ENCODE results near the gene ARL14.

The ARL14 gene

DNA sequence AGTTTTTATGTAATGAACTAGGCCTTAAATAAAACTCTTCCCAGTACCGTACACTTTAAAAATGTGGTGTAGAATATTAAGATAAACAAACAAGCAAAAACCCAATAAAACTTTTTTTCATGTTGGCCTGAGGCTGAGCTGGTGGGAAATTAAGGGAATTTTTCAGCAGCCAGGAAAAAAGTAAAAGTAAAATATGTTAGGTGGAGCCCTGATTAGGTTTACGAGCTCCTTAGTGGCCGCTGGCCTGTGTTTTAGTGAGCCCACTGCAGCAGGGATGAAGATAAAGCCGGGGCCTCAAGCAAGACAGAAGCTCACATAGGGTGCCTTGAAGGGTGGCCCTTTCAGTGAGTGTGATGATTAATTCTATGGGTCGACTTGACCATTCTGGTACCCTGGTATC lies 16.1 kb upstream of the ARL14 start:
- no peaks in the 10 kb centered on the region for H3K9me2 ChIP-seq (replicated peaks; ENCODE audit: insufficient read depth, low read length)
- H3K9me3 ChIP-seq (replicated peaks; ENCODE audit: insufficient read depth, low read length) = no peaks in the 10 kb centered on the region
- no peaks in the 10 kb centered on the region for H3K79me2 ChIP-seq (ENCODE audit: low read length)

DNA sequence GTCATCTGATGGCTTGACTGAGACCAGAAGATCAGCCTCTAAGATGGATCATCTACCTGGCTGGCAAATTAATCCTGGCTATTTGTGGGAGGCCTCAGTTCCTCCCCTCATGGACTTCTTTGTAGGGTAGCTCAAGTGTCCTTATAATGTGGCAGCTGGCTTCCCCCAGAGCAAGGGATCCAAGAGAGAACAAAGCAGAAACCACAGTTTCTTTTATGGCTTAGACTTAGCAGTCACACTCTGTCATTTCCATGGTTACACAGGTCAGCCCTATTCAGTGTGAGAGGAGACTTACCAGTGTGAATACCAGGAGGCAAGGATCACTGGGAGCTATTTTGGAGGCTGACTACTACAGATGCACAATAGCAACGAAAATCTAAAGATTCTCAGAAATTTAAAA lies 15.3 kb upstream of the ARL14 start:
- Histone ChIP-seq H3K9ac (ENCODE audit: low read length) (no peak overlapping the region), H3K4me1 (ENCODE audit: low read length) (0 out of 2 replicates have a peak, but pooled peaks cover 6% of the 10 kb centered on the region), H3F3A (ENCODE audit: insufficient read depth, low read length) (no peaks in the 10 kb centered on the region), H3K79me2 (ENCODE audit: low read length) (no peaks in the 10 kb centered on the region), H3K9me2 (replicated peaks; ENCODE audit: insufficient read depth, low read length) (no peaks in the 10 kb centered on the region), H3K4me2 (ENCODE audit: low read depth, low read length) (no peak overlapping the region), H4K20me1 (ENCODE audit: insufficient read depth, low read length) (no peaks in the 10 kb centered on the region), H2AFZ (ENCODE audit: low read length) (no peak overlapping the region), H3K27me3 (replicated peaks; ENCODE audit: insufficient read depth, low read length) (no peaks in the 10 kb centered on the region), H3K9me3 (replicated peaks; ENCODE audit: insufficient read depth, low read length) (no peaks in the 10 kb centered on the region), H3K27ac (ENCODE audit: low read length) (no peak overlapping the region), H3K36me3 (replicated peaks; ENCODE audit: insufficient read depth, low read length) (no peaks in the 10 kb centered on the region), H3K4me3 (ENCODE audit: low read length) (no peak overlapping the region)
- TF ChIP-seq, protein P1, sequence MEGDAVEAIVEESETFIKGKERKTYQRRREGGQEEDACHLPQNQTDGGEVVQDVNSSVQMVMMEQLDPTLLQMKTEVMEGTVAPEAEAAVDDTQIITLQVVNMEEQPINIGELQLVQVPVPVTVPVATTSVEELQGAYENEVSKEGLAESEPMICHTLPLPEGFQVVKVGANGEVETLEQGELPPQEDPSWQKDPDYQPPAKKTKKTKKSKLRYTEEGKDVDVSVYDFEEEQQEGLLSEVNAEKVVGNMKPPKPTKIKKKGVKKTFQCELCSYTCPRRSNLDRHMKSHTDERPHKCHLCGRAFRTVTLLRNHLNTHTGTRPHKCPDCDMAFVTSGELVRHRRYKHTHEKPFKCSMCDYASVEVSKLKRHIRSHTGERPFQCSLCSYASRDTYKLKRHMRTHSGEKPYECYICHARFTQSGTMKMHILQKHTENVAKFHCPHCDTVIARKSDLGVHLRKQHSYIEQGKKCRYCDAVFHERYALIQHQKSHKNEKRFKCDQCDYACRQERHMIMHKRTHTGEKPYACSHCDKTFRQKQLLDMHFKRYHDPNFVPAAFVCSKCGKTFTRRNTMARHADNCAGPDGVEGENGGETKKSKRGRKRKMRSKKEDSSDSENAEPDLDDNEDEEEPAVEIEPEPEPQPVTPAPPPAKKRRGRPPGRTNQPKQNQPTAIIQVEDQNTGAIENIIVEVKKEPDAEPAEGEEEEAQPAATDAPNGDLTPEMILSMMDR (IDR thresholded peaks at IDR 0.05; ENCODE audit: low read length) = no peak
- TF ChIP-seq EZH2 (optimal IDR thresholded peaks at IDR 0.05; ENCODE audit: low read depth, low read length) (no peak), EZH2phosphoT487 (IDR thresholded peaks at IDR 0.05; ENCODE audit: low read length) (no peak)
- peak; percentile 26 for DNase-seq

More for the DNA sequence above, 16.1 kb upstream of the ARL14 start:
- no peak for DNase-seq
- Histone ChIP-seq H2AFZ (ENCODE audit: low read length) (no peak overlapping the region), H3K27ac (ENCODE audit: low read length) (no peak overlapping the region), H3K4me1 (ENCODE audit: low read length) (0 out of 2 replicates have a peak, but pooled peaks cover 2% of the 10 kb centered on the region), H3K9ac (ENCODE audit: low read length) (no peak overlapping the region), H3K36me3 (replicated peaks; ENCODE audit: insufficient read depth, low read length) (no peaks in the 10 kb centered on the region), H4K20me1 (ENCODE audit: insufficient read depth, low read length) (no peaks in the 10 kb centered on the region), H3K27me3 (replicated peaks; ENCODE audit: insufficient read depth, low read length) (no peaks in the 10 kb centered on the region), H3K4me3 (ENCODE audit: low read length) (no peak overlapping the region), H3K4me2 (ENCODE audit: low read depth, low read length) (no peak overlapping the region), H3F3A (ENCODE audit: insufficient read depth, low read length) (no peaks in the 10 kb centered on the region)
- TF ChIP-seq, protein P1 (IDR thresholded peaks at IDR 0.05; ENCODE audit: low read length) = no peak
- TF ChIP-seq EZH2phosphoT487 (IDR thresholded peaks at IDR 0.05; ENCODE audit: low read length) = no peak
- no peak for TF ChIP-seq EZH2 (optimal IDR thresholded peaks at IDR 0.05; ENCODE audit: low read depth, low read length)

DNA sequence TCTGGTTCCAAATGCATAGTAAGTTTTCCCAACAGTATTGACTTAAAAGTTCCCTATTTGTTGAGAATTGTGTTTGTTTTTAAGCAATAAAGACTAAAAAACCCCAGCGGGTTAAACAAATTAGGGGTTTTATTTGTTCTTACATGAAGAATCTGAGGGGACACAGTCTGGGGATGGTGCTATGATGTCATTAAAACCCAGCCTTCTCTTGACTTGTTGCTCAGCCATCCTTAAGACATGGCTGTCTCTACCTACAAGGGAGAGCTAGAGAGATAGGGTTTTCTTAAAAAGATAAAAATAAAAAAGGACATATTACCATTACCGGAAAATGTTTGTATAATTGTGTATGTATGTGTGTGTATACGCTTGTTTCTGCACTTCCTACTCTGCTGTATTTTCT lies 11.7 kb upstream of the ARL14 start:
- no peak overlapping the region for H3K9ac ChIP-seq (ENCODE audit: low read length)
- no peaks in the 10 kb centered on the region for H3K9me2 ChIP-seq (replicated peaks; ENCODE audit: insufficient read depth, low read length)
- DNase-seq = no peak
- TF ChIP-seq EZH2 (optimal IDR thresholded peaks at IDR 0.05; ENCODE audit: low read depth, low read length) = no peak
- no peak for TF ChIP-seq EZH2phosphoT487 (IDR thresholded peaks at IDR 0.05; ENCODE audit: low read length)
- TF ChIP-seq, protein P1 (IDR thresholded peaks at IDR 0.05; ENCODE audit: low read length) = no peak
- no peaks in the 10 kb centered on the region for H3F3A ChIP-seq (ENCODE audit: insufficient read depth, low read length)
- 0 out of 2 replicates have a peak, but pooled peaks cover 6% of the 10 kb centered on the region for H3K4me1 ChIP-seq (ENCODE audit: low read length)
- no peaks in the 10 kb centered on the region for H4K20me1 ChIP-seq (ENCODE audit: insufficient read depth, low read length)
- H3K36me3 ChIP-seq (replicated peaks; ENCODE audit: insufficient read depth, low read length) = no peaks in the 10 kb centered on the region
- no peak overlapping the region for H3K27ac ChIP-seq (ENCODE audit: low read length)
- H2AFZ ChIP-seq (ENCODE audit: low read length) = no peak overlapping the region
- no peak overlapping the region for H3K4me3 ChIP-seq (ENCODE audit: low read length)
- no peak overlapping the region for H3K4me2 ChIP-seq (ENCODE audit: low read depth, low read length)
- no peaks in the 10 kb centered on the region for H3K27me3 ChIP-seq (replicated peaks; ENCODE audit: insufficient read depth, low read length)
- no peaks in the 10 kb centered on the region for H3K79me2 ChIP-seq (ENCODE audit: low read length)
- H3K9me3 ChIP-seq (replicated peaks; ENCODE audit: insufficient read depth, low read length) = no peaks in the 10 kb centered on the region
